MM.1S (cell line): Measurements from ENCODE around the gene KRTAP4-2.

ENCODE experiments used
- EZH2 ChIP-seq: fragments of 300-600 bp; sonication (generic); optimal IDR thresholded peaks from 2 replicates; pipeline ENCODE3; 2017; ENCODE audit warnings: low read depth, mild to moderate bottlenecking, antibody characterized with exemption, low read length, mixed read lengths
- EZH2phosphoT487 ChIP-seq: fragments of 300-600 bp; sonication (generic); IDR thresholded peaks from 2 replicates; pipeline ENCODE4 v1.6.1; 2018; ENCODE audit warnings: antibody characterized with exemption, low read length
- TF ChIP-seq, protein P1 (sequence below): fragments of 300-600 bp; sonication (generic); IDR thresholded peaks from 2 replicates; pipeline ENCODE4 v1.5.1; 2016; ENCODE audit warnings: antibody characterized with exemption, low read length, mixed read lengths

DNA sequence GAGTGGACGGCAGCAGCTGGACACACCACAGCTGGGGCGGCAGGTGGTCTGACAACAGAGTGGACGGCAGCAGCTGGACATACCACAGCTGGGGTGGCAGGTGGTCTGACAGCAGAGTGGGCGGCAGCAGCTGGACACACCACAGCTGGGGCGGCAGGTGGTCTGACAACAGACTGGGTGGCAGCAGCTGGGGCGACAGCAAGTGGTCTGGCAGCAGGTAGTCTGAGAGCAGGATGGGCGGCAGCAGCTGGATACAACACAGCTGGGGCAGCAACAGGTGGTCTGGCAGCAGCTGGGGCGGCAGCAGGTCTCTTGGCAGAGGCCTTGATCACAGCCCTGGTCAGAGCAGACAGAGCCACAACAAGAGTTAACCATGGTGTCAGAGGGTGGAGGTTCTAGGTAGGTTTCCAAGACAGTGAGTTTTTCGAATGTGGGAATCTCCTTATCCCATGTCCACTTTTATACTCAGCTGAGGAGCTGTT lies 6.5 kb upstream of the KRTAP4-2 start, which contains the start of gene KRTAP4-1:
- no peak for TF ChIP-seq EZH2phosphoT487
- TF ChIP-seq, protein P1, sequence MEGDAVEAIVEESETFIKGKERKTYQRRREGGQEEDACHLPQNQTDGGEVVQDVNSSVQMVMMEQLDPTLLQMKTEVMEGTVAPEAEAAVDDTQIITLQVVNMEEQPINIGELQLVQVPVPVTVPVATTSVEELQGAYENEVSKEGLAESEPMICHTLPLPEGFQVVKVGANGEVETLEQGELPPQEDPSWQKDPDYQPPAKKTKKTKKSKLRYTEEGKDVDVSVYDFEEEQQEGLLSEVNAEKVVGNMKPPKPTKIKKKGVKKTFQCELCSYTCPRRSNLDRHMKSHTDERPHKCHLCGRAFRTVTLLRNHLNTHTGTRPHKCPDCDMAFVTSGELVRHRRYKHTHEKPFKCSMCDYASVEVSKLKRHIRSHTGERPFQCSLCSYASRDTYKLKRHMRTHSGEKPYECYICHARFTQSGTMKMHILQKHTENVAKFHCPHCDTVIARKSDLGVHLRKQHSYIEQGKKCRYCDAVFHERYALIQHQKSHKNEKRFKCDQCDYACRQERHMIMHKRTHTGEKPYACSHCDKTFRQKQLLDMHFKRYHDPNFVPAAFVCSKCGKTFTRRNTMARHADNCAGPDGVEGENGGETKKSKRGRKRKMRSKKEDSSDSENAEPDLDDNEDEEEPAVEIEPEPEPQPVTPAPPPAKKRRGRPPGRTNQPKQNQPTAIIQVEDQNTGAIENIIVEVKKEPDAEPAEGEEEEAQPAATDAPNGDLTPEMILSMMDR = no peak
- no peak for TF ChIP-seq EZH2
